HepG2 (cell line): Measurements from ENCODE around the gene C11orf68. TPM values are rescaled to one million over a fixed set of nuclear protein-coding genes. Genes with fewer than 3 reads are reported as not detected.

Experiments used
- ADNP ChIP-seq: sonication (generic); formaldehyde crosslinking; IDR thresholded peaks from 2 replicates; pipeline ENCODE4 v1.4.0; 2020; ENCODE audit warnings: missing genetic modification reagents
- CENPT ChIP-seq: sonication (generic); formaldehyde crosslinking; IDR thresholded peaks from 2 replicates; pipeline ENCODE4 v1.8.0; 2022; ENCODE audit warnings: low read depth, mild to moderate bottlenecking, moderate library complexity, missing genetic modification reagents
- CREB3 ChIP-seq: sonication (generic); formaldehyde crosslinking; IDR thresholded peaks from 2 replicates; pipeline ENCODE4 v1.5.0; 2020; ENCODE audit warnings: missing genetic modification reagents
- CREBL2 ChIP-seq: sonication (generic); formaldehyde crosslinking; IDR thresholded peaks from 2 replicates; pipeline ENCODE4 v1.8.1; 2023; ENCODE audit warnings: missing genetic modification reagents, mild to moderate bottlenecking, borderline replicate concordance
- KLF11 ChIP-seq: IDR thresholded peaks from 2 replicates; pipeline ENCODE4 v1.6.1; 2016; ENCODE audit warnings: missing compliant biosample characterization
- MTF2 ChIP-seq: sonication (generic); formaldehyde crosslinking; IDR thresholded peaks from 2 replicates; pipeline ENCODE4 v1.5.0; 2020; ENCODE audit warnings: missing genetic modification reagents, borderline replicate concordance
- ONECUT2 ChIP-seq: sonication (generic); formaldehyde crosslinking; IDR thresholded peaks from 2 replicates; pipeline ENCODE4 v1.4.0; 2020; ENCODE audit warnings: missing genetic modification reagents
- RFX3 ChIP-seq: IDR thresholded peaks from 2 replicates; pipeline ENCODE4 v1.6.1; 2016; ENCODE audit warnings: missing biosample characterization, missing genetic modification reagents
- SIN3B ChIP-seq: fragments of 150-350 bp; IDR thresholded peaks from 2 replicates; pipeline ENCODE4 v1.6.1; 2014; ENCODE audit warnings: low read length
- SIX4 ChIP-seq: sonication (generic); formaldehyde crosslinking; IDR thresholded peaks from 2 replicates; pipeline ENCODE4 v1.4.0; 2020; ENCODE audit warnings: missing genetic modification reagents
- SRY ChIP-seq: sonication (generic); formaldehyde crosslinking; IDR thresholded peaks from 2 replicates; pipeline ENCODE4 v1.8.0; 2022; ENCODE audit warnings: mild to moderate bottlenecking, missing genetic modification reagents
- TEF ChIP-seq: sonication (generic); formaldehyde crosslinking; IDR thresholded peaks from 2 replicates; pipeline ENCODE4 v1.5.0; 2020; ENCODE audit warnings: missing genetic modification reagents
- THYN1 ChIP-seq: sonication (generic); formaldehyde crosslinking; IDR thresholded peaks from 2 replicates; pipeline ENCODE4 v1.8.1; 2023; ENCODE audit warnings: low read depth, mild to moderate bottlenecking, moderate library complexity, missing genetic modification reagents, borderline replicate concordance
- ZKSCAN1 ChIP-seq: fragments of 150-350 bp; IDR thresholded peaks from 2 replicates; pipeline ENCODE4 v1.6.1; 2014; ENCODE audit warnings: low read length
- ZNF180 ChIP-seq: sonication (generic); formaldehyde crosslinking; IDR thresholded peaks from 2 replicates; pipeline ENCODE4 v1.4.0; 2020; ENCODE audit warnings: low read depth, missing genetic modification reagents, borderline replicate concordance
- ZNF44 ChIP-seq: sonication (generic); formaldehyde crosslinking; IDR thresholded peaks from 2 replicates; pipeline ENCODE4 v1.5.1; 2020; ENCODE audit warnings: mild to moderate bottlenecking, missing genetic modification reagents
- ZNF574 ChIP-seq: sonication (generic); formaldehyde crosslinking; IDR thresholded peaks from 2 replicates; pipeline ENCODE4 v1.4.0; 2020; ENCODE audit warnings: missing genetic modification reagents
- ZNF687 ChIP-seq: sonication (generic); formaldehyde crosslinking; IDR thresholded peaks from 2 replicates; pipeline ENCODE4 v1.5.1; 2020; ENCODE audit warnings: mild to moderate bottlenecking, missing genetic modification reagents, moderate library complexity
- ZNF704 ChIP-seq: sonication (generic); formaldehyde crosslinking; IDR thresholded peaks from 2 replicates; pipeline ENCODE4 v1.8.1; 2023; ENCODE audit warnings: mild to moderate bottlenecking, inconsistent platforms, moderate library complexity, missing genetic modification reagents, borderline replicate concordance
- polyA plus RNA-seq, 8 experiments: library from polyadenylated mRNA; depleted of rRNA in 3 of 8; stranded (reverse) in 7 of 8; unstranded in 1 of 8; fragments of >200 nt; fragmentation: Illumina TruSeq in 4 of 8; extraction: Trizol in 4 of 8; gene quantifications; 2 replicates each; pipeline versions ENCODE4 v1.2.1 to v1.2.3, GENCODE V29; 2011 to 2016; ENCODE audit warnings: low read depth in 4 of 8, missing spikeins in 1 of 8, mixed read lengths in 1 of 8; ENCODE audit not compliant: insufficient read depth in 1 of 8
- total RNA-seq, 5 experiments: library from RNA; depleted of rRNA; stranded (reverse); fragments of >200 nt; fragmentation: Illumina TruSeq; extraction: Trizol; gene quantifications; 2 replicates each; pipeline ENCODE4 v1.2.3, GENCODE V29; 2016; ENCODE audit warnings: low read depth in 1 of 5

C11orf68 gene
- total and polyA plus RNA-seq, 2 of the 13 experiments (the other 11 are each of a cell fraction or from before 2014, with no cell fraction given) = 8.4 to 28.3 TPM

GRCh38 chr11:65961267-65962140 lies 42.6 kb upstream of the C11orf68 start, which contains the start of gene SART1 (continued):
- TF ChIP-seq ZNF687 (CRISPR knock-in tag) = peak; percentile 94
- no peak for TF ChIP-seq SIX4 (CRISPR knock-in tag)
- no peak for TF ChIP-seq ONECUT2 (CRISPR knock-in tag)
- TF ChIP-seq ZNF704 = peak; percentile 88; the same call in 1 of the 2 replicates
- TF ChIP-seq ZNF574 (CRISPR knock-in tag) = peak; percentile 99
- TF ChIP-seq CREBL2 = peak; percentile 37; the same call in 1 of the 2 replicates
- peak; percentile 93 for TF ChIP-seq ZNF44 (CRISPR knock-in tag)
- TF ChIP-seq CREB3 (CRISPR knock-in tag) = no peak; the same call in 1 of the 2 replicates
- TF ChIP-seq SRY = peak; percentile 20; the same call in 1 of the 2 replicates
- TF ChIP-seq KLF11 (CRISPR knock-in tag) = no peak
- no peak for TF ChIP-seq THYN1 (CRISPR knock-in tag)
- no peak for TF ChIP-seq ZNF180 (CRISPR knock-in tag)
- TF ChIP-seq ZKSCAN1 = no peak
- TF ChIP-seq RFX3 = no peak; the same call in 1 of the 2 replicates
- TF ChIP-seq SIN3B = peak; percentile 66; the same call in 1 of the 2 replicates
- TF ChIP-seq CENPT (CRISPR knock-in tag) = no peak
- TF ChIP-seq TEF (CRISPR knock-in tag) = no peak
- TF ChIP-seq ADNP (CRISPR knock-in tag) = no peak
- no peak for TF ChIP-seq MTF2 (CRISPR knock-in tag)
